AG10803 (cell line): Measurements from ENCODE around the gene UGT8.
"Not testable (repeated sequence)": the region's sequence is repeated elsewhere in the genome, so short reads cannot be mapped to it uniquely, and the experiment has no call there.

Experiments
- DNase-seq: peaks from one replicate; pipeline ENCODE4 v3.0.0; 2010; ENCODE audit warnings: low read depth
- H3K4me3 ChIP-seq: 2 replicates; pipeline ENCODE4 v1.5.1; 2011; ENCODE audit warnings: mild to moderate bottlenecking, low read length, control low read depth
- CTCF ChIP-seq: conservative IDR thresholded peaks from 2 replicates; pipeline ENCODE4 v1.5.1; 2011; ENCODE audit warnings: mild to moderate bottlenecking, low read length, control low read depth, inconsistent platforms

The UGT8 gene

DNA sequence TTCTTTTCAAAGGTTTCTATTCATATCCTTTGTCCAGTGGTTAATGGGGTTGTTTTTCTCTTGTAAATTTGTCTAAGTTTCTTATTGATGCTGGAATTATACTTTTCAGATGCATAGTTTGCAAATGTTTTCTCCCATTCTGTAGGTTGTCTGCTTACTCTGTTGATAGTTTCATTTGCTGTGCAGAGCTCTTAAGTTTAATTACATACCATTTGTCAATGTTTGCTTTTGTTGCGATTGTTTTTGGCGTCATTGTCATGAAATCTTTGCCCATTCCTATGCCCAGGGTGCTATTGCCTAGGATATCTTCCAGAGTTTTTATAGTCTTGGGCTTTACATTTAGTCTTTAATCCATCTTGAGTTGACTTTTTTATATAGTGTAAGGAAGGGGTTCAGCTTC, 21.2 kb upstream of the UGT8 start:
- no peak for TF ChIP-seq CTCF
- no peak for DNase-seq
- no peak overlapping the region for H3K4me3 ChIP-seq

DNA sequence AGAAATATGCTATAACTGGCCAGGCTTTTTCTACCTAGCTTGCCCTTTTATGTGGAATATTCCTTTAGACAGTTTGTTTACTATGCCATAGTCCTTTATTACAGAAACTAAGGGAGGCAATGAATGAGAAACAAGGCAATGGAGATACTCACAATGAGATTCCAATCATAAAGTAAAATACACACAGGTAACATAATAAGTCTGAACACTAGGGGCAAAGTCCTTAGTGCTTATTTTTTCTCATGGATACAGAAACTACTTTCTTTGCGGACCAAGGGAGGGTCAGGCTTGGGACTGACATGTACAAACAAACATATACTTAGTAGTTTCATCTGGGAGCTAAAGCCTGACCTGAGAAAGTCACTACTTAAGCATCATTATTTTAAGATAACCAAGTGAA, 16.0 kb upstream of the UGT8 start:
- TF ChIP-seq CTCF, result no peak
- H3K4me3 ChIP-seq, result no peak overlapping the region
- no peak for DNase-seq

DNA sequence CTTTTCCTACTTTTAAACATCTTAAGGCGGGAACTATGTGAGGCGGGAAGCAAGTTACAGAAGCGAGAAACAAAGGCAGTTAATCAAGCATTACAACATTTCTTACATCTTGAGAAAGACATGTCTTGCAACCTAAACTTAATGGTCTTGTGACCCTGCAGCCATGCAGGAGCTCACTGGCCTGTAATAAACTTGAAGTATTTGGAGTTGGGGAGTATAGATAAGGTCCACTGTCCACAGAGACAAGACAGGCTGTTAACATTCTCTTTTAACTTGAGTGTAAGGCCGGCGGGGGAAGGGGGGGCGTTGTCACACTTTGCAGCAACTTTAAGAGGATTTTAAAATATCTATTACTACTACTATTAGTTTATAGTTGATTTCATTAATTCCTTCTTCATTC, 10.3 kb upstream of the UGT8 start:
- no peak for DNase-seq
- no peak overlapping the region for H3K4me3 ChIP-seq

DNA sequence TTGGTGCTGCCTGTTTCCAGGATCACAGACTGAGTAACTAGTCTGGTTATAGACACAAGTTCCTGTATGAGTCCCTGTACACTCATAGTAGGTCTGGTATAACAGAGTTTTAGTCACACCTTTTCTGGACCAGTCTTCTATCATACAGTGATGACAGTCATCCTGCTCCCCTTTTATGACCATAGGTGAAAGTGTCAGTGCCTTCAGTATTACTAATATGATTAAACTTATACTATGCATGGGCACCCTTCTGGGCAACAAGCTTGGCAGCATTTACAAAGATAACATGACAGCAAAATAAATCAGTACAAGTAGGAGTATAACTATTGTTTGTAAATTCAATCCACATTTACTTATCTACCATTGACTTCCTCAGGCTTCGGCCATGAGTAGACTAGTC, 8.2 kb upstream of the UGT8 start:
- not testable (repeated sequence) for H3K4me3 ChIP-seq, DNase-seq

More for the DNA sequence above, 10.3 kb upstream of the UGT8 start:
- TF ChIP-seq CTCF, result no peak

DNA sequence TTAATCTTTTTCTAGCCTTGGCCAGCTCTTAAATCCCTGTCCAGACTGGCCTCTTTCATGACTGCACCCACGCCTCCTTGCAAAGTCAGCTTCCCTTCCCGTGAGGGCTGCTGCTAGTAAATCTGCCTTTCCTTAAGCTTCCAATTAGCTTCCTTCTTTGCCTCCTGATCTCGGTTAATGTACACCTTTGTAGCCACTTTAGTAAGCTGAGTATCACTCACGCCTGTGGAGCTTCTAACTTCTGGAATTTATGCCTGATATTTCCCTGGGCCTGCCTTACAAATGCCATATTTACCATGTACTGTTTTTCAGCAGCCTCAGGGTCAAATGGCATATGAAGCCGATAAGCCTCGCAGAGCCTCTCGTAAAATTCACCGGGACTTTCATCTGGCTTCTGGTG, 5.1 kb upstream of the UGT8 start:
- no peak overlapping the region for H3K4me3 ChIP-seq
- no peak for TF ChIP-seq CTCF
- DNase-seq, result no peak

DNA sequence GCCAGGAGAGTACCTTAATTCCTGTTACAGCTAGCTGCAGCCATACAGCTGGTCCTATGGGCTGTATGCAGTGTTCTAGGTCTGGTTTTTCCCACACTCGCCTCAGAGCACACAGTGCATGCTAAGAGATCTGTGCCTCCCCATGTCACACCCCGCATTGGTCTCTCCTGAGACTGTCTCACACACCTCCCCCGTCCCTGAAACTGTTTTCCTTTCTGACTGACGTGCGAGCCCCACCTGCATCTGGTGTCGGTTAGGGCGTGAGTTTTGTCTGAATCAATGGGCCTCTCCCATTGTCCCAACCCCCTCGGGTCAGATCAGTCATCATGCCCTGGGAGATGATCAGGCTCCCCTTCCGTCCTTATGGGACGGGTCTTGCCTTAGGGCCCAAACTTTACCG, 3.4 kb upstream of the UGT8 start:
- TF ChIP-seq CTCF, result no peak
- H3K4me3 ChIP-seq, result no peak overlapping the region
- no peak for DNase-seq

GRCh38 chr4:114595921-114596320, 2.7 kb upstream of the UGT8 start:
- TF ChIP-seq CTCF, result no peak
- H3K4me3 ChIP-seq, result no peak overlapping the region
- DNase-seq, result no peak

DNA sequence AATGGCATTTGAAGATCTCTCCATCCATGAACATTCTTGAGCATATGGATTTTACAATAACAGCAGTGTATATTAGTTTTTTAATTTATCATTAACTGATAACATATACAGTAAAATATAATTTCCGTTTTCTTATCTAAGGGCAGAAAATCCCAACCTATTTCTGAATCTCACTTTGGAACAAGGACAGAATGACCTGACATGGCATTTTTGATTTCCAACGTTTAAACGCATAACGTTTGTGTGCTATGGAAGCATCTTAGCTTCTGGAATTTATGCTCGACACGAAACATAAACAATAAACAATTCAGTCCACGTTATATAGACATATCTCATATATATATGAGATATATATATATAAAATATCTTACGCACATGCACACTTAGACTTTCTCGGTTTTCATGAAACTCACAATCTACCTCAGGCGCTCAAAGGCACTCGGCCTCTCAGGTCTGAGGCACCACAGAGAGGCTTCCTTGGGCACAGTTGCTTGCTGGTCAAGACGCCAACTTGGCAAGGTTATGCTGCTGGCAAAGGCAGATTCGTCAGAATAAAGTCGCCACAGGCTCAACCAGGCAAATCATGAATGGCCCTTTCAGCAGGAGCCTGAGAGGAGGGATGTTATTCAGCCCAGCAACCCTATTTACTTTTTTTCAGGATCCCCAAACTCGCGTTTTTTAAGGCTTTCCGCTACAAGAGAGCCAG, 1.0 kb upstream of the UGT8 start:
- no peak overlapping the region for H3K4me3 ChIP-seq
- no peak for TF ChIP-seq CTCF
- DNase-seq, result no peak
